ENCODE data around the gene SIAH2. TPM values are rescaled to one million over a fixed set of nuclear protein-coding genes. Genes with fewer than 3 reads are reported as not detected.

SIAH2 gene
- total RNA-seq, 4 donors from 2014 or later = 25.3 to 37.9 (median 28.0) TPM

GRCh38 chr3:150727653-150728502 lies 35.1 kb downstream of the SIAH2 start:
- no peak for TF ChIP-seq CTCF (IDR thresholded peaks at IDR 0.05; ENCODE audit: low read depth)

GRCh38 chr3:150725548-150725947 lies 37.4 kb downstream of the SIAH2 start:
- no peak for TF ChIP-seq CTCF (IDR thresholded peaks at IDR 0.05; ENCODE audit: low read depth)

GRCh38 chr3:150723946-150724345 lies 39.0 kb downstream of the SIAH2 start:
- no peak for TF ChIP-seq CTCF (IDR thresholded peaks at IDR 0.05; ENCODE audit: low read depth)

GRCh38 chr3:150722267-150722666 lies 40.7 kb downstream of the SIAH2 start:
- TF ChIP-seq CTCF (IDR thresholded peaks at IDR 0.05; ENCODE audit: low read depth) = no peak

- TF ChIP-seq CTCF (IDR thresholded peaks at IDR 0.05; ENCODE audit: low read depth) = no peak
These were observed 41.5 kb downstream of the SIAH2 start for GRCh38 chr3:150721285-150722130.

GRCh38 chr3:150720444-150720843 lies 42.5 kb downstream of the SIAH2 start:
- TF ChIP-seq CTCF (IDR thresholded peaks at IDR 0.05; ENCODE audit: low read depth) = no peak

GRCh38 chr3:150710097-150710496 lies 52.9 kb downstream of the SIAH2 start:
- TF ChIP-seq CTCF (IDR thresholded peaks at IDR 0.05; ENCODE audit: low read depth) = no peak

Data from subcutaneous adipose tissue (tissue), 4 donors.